NCI-H2196 (cell line): ENCODE measurements around the gene ST6GALNAC2.
"Not testable (repeated sequence)": the region's sequence is repeated elsewhere in the genome, so short reads cannot be mapped to it uniquely, and the experiment has no call there.

Experiments used
- DNase-seq: peaks from one replicate; lab custom pipeline; 2025; ENCODE audit not compliant: unreplicated experiment; lab: John Stamatoyannopoulos, UW

Gene ST6GALNAC2

GRCh38 chr17:76529224-76530094 is 56.2 kb downstream of the ST6GALNAC2 start:
- no peak for DNase-seq

- no peak for DNase-seq
These were observed 57.0 kb downstream of the ST6GALNAC2 start for GRCh38 chr17:76528528-76529223.

GRCh38 chr17:76528156-76528527 is 57.5 kb downstream of the ST6GALNAC2 start:
- no peak for DNase-seq

- DNase-seq: no peak
These were observed 58.1 kb downstream of the ST6GALNAC2 start for GRCh38 chr17:76527430-76528111.

- not testable (repeated sequence) for DNase-seq
These were observed 58.6 kb downstream of the ST6GALNAC2 start for GRCh38 chr17:76527016-76527415.

- DNase-seq: not testable (repeated sequence)
These were observed 60.2 kb downstream of the ST6GALNAC2 start for GRCh38 chr17:76525513-76525833.

GRCh38 chr17:76524598-76525512 is 60.8 kb downstream of the ST6GALNAC2 start:
- no peak for DNase-seq

GRCh38 chr17:76523084-76524037 is 62.3 kb downstream of the ST6GALNAC2 start:
- DNase-seq: peak; percentile 90

GRCh38 chr17:76521683-76522082 is 64.0 kb downstream of the ST6GALNAC2 start:
- not testable (repeated sequence) for DNase-seq

- DNase-seq: no peak
These were observed 64.4 kb downstream of the ST6GALNAC2 start for GRCh38 chr17:76521262-76521661.

- no peak for DNase-seq
These were observed 66.4 kb downstream of the ST6GALNAC2 start for GRCh38 chr17:76519048-76519966.

GRCh38 chr17:76517638-76518038 is 68.0 kb downstream of the ST6GALNAC2 start:
- DNase-seq: no peak
